ENCODE results near the gene CHD2. TPM values are rescaled to one million over a fixed set of nuclear protein-coding genes. Genes with fewer than 3 reads are reported as not detected.

Gene CHD2
- total RNA-seq, 2 donors from 2014 or later, result 63.9 to 70.0 TPM

DNA sequence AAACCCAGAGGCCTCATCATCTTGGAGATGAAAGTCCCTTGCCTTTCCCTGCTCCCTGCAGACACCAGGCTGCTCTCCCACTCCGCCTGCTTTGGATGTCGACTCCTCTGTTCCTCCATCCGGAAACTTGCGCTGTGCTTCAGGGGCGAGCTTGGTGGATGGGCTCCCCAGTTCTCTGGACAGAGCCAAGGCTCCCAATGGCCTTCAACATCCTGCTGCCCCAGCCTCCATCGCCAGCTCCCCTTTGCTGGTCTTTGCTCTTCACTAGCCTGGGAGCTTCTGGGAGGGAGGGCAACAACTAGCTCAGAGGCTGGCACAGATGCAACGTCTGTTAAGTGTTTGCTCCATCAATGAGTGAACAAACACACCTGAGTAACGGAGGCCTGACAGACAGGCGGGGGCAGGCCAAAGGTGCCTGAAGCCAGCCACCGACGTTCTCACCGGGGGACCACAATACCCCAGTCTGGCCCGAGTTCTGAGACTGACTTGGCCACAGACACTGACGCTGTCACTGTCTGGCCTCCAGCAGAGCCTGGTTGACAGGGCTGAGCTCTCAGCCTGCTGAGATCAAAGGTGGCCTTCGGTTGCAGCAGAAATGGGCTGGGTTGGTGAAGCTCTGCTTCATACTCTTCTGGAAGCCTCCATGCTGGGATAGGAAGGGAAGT is 149.9 kb downstream of the CHD2 start:
- TF ChIP-seq POLR2A (IDR thresholded peaks at IDR 0.05), result no peak
- TF ChIP-seq, protein P1, sequence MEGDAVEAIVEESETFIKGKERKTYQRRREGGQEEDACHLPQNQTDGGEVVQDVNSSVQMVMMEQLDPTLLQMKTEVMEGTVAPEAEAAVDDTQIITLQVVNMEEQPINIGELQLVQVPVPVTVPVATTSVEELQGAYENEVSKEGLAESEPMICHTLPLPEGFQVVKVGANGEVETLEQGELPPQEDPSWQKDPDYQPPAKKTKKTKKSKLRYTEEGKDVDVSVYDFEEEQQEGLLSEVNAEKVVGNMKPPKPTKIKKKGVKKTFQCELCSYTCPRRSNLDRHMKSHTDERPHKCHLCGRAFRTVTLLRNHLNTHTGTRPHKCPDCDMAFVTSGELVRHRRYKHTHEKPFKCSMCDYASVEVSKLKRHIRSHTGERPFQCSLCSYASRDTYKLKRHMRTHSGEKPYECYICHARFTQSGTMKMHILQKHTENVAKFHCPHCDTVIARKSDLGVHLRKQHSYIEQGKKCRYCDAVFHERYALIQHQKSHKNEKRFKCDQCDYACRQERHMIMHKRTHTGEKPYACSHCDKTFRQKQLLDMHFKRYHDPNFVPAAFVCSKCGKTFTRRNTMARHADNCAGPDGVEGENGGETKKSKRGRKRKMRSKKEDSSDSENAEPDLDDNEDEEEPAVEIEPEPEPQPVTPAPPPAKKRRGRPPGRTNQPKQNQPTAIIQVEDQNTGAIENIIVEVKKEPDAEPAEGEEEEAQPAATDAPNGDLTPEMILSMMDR (IDR thresholded peaks at IDR 0.05), result no peak
- H3K27ac ChIP-seq, result no peak overlapping the region
- H3K4me3 ChIP-seq, result no peak overlapping the region
- 59 to 67% methylated on average over 12 to 15 of the region's 15 CpGs for WGBS, 2 donors
- H3K9me3 ChIP-seq, result peaks cover 0 to 7% (median 0%) of the 10 kb centered on the region in 3 donors
- ATAC-seq (no peak), DNase-seq (no peak)
- intact Hi-C loops (cut with DNase I), result no loop called here
- H3K4me1 ChIP-seq, result no peaks in the 10 kb centered on the region
- H3K27me3 ChIP-seq, result no peaks in the 10 kb centered on the region
- H3K36me3 ChIP-seq (replicated peaks in 1 of 2; ENCODE audit: insufficient read depth in 1 of 2, low read depth in 2 of 2), result no peaks in the 10 kb centered on the region

DNA sequence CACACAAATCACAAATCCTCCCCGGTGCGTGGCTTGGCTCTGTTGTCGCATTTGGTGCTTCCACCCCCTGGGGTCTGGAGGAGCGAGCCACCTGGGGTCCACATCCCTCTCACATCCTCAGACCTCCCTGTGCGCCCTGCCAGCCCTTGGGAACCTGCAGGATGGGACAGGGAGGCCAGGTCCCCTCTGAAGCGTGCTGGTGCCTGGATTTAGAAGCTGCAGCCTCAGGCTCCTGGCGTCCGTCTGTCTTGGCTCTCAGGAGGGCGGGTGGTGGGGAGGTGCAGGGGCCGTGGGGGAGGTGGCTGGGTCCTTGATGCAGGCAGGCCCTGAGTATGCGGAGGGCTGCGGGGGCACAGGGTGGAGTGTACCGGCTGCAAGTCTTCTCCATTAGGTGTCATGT is 150.5 kb downstream of the CHD2 start:
- Histone ChIP-seq H3K9me3 (peaks cover 0 to 7% (median 0%) of the 10 kb centered on the region in 3 donors), H3K4me3 (no peak overlapping the region), H3K36me3 (replicated peaks in 1 of 2; ENCODE audit: insufficient read depth in 1 of 2, low read depth in 2 of 2) (no peaks in the 10 kb centered on the region), H3K27ac (no peak overlapping the region), H3K27me3 (no peaks in the 10 kb centered on the region), H3K4me1 (no peaks in the 10 kb centered on the region)
- TF ChIP-seq, protein P1 (IDR thresholded peaks at IDR 0.05), result no peak
- TF ChIP-seq POLR2A (IDR thresholded peaks at IDR 0.05), result no peak
- DNase-seq, result no peak
- WGBS, 2 donors, result 94 to 95% methylated on average over 9 to 13 of the region's 13 CpGs
- ATAC-seq, result no peak
- intact Hi-C loops (cut with DNase I), result no loop called here

DNA sequence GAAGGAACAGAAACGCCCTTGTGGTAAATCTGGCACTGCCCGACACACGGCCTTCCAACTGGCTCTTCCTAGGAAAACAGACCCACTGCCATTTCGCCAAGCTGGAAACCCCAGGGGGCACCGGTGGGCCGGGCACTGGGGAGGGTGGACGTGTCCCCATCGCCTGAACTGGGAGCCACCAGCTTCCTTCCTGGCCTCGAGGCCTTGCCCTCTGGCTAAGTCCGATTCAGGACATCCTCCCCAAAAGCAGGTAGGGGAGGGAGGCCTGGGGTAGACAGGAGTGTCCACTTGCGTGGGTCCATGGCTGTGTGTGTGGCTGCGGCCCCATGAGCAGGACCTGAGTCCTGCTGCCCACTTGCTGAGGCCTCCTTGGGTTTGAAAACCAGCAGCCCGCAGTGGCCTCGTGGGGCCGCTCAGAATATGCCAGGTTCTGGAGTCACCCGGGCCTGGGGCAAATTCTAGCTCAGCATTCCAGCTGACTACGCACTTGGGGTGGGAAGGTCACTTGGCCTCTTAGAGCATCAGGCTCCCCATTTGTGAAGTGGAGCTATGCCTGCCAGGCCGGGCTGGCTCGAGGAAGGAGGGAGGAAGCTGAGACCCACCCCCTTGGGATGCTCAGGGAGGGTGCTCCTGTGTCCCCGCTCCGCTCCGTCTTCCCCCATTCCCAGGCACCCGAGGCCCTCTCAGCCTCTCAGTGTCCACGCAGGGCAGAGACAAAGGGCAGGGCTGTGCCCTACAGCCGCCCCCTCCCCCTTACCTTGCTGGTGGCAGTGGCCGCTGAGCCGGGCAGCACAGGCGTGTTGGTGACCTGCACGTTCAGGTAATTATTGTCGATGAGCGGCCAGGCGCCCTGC is 151.3 kb downstream of the CHD2 start:
- WGBS, 2 donors, result 86 to 93% methylated on average over 12 to 27 of the region's 32 CpGs
- Histone ChIP-seq H3K4me1 (no peaks in the 10 kb centered on the region), H3K9me3 (peaks cover 0 to 2% (median 0%) of the 10 kb centered on the region in 3 donors), H3K4me3 (no peak overlapping the region), H3K36me3 (replicated peaks in 1 of 2; ENCODE audit: insufficient read depth in 1 of 2, low read depth in 2 of 2) (no peaks in the 10 kb centered on the region), H3K27me3 (no peaks in the 10 kb centered on the region), H3K27ac (no peak overlapping the region)
- no peak for ATAC-seq
- TF ChIP-seq, protein P1 (IDR thresholded peaks at IDR 0.05), result no peak
- TF ChIP-seq POLR2A (IDR thresholded peaks at IDR 0.05), result no peak
- intact Hi-C loops (cut with DNase I), result no loop called here
- no peak for DNase-seq

DNA sequence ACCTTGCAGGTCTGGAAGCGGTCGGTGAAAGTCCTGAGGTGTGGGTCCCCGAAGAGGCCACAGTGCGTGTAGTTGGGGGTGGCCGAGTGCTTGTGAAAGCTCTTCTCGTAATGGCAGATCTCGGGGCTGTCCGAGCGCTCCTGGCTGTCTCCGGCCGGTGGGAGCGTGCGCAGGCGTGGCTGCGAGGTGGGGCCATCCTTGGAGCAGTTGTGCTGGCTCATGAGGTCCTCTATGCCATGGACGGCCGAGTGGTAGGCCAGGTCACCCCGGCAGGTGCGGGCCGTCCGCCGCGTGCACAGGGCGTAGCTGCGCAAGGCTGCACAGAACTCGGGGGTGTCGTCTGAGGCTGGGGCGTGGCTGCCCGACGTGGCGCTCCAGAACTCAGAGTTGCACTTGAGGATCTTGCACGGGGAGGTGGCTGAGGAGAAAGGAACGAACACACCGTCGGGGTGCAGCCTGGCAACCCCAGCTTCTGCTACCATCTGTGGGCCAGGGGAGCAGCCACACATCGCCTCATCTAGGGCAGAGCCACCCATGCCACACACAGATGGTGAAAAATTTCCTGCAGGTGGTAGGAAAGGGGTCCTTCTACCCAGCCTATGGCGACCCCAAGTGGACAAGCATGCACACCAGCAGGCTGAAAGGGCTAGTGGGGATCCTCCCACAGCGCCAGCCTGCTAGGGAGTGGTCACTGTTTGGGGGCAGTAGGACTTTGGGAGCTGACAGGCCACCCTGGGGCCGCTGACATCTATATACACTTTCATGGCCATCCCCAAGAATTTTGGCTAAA is 152.2 kb downstream of the CHD2 start:
- H3K27ac ChIP-seq, result no peak overlapping the region
- TF ChIP-seq POLR2A (IDR thresholded peaks at IDR 0.05), result no peak
- TF ChIP-seq, protein P1 (IDR thresholded peaks at IDR 0.05), result no peak
- no peaks in the 10 kb centered on the region for H3K9me3 ChIP-seq
- no peaks in the 10 kb centered on the region for H3K27me3 ChIP-seq
- ATAC-seq (no peak), DNase-seq (no peak)
- H3K36me3 ChIP-seq (replicated peaks in 1 of 2; ENCODE audit: insufficient read depth in 1 of 2, low read depth in 2 of 2), result no peaks in the 10 kb centered on the region
- intact Hi-C loops (cut with DNase I), result no loop called here
- H3K4me1 ChIP-seq, result no peaks in the 10 kb centered on the region
- 87 to 88% methylated on average over 16 to 39 of the region's 39 CpGs for WGBS, 2 donors
- no peak overlapping the region for H3K4me3 ChIP-seq
